ENCODE measurements around the gene FIGNL2. TPM values are rescaled to one million over a fixed set of nuclear protein-coding genes. Genes with fewer than 3 reads are reported as not detected.

The FIGNL2 gene
- total and polyA plus RNA-seq, 9 of the 15 experiments (the other 6 are each of a cell fraction or from before 2014, with no cell fraction given) = 0.01 TPM; not detected in 8

DNA sequence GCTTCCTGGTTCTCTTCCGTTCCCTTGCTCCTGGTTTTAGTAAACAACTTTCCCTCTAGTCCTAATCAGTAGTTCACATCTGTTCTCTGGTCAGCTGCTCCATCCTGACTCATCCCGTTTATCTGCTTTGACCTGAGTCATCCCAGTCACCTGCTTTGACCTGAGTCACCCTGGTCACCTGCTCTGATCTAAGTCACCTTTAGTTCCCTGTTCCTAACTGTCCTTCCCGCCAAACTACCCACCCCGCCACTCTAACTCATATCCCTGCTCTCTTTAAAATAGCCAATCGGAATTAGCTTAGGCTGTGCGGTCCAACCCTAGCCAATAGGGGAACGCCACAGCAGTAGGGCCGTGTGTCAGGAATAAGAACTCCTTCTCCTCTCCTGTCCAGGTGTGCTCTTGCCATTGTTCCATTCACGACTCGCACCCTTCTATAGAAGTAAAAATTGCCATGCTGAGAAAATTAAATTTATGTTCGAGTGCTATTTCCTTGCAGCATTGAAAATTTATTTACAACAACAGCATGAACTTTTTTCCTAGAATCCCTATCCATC is 36.2 kb upstream of the FIGNL2 start (continued):
- TF ChIP-seq, protein P1, sequence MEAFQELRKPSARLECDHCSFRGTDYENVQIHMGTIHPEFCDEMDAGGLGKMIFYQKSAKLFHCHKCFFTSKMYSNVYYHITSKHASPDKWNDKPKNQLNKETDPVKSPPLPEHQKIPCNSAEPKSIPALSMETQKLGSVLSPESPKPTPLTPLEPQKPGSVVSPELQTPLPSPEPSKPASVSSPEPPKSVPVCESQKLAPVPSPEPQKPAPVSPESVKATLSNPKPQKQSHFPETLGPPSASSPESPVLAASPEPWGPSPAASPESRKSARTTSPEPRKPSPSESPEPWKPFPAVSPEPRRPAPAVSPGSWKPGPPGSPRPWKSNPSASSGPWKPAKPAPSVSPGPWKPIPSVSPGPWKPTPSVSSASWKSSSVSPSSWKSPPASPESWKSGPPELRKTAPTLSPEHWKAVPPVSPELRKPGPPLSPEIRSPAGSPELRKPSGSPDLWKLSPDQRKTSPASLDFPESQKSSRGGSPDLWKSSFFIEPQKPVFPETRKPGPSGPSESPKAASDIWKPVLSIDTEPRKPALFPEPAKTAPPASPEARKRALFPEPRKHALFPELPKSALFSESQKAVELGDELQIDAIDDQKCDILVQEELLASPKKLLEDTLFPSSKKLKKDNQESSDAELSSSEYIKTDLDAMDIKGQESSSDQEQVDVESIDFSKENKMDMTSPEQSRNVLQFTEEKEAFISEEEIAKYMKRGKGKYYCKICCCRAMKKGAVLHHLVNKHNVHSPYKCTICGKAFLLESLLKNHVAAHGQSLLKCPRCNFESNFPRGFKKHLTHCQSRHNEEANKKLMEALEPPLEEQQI (IDR thresholded peaks at IDR 0.05) = peak; percentile 88

DNA sequence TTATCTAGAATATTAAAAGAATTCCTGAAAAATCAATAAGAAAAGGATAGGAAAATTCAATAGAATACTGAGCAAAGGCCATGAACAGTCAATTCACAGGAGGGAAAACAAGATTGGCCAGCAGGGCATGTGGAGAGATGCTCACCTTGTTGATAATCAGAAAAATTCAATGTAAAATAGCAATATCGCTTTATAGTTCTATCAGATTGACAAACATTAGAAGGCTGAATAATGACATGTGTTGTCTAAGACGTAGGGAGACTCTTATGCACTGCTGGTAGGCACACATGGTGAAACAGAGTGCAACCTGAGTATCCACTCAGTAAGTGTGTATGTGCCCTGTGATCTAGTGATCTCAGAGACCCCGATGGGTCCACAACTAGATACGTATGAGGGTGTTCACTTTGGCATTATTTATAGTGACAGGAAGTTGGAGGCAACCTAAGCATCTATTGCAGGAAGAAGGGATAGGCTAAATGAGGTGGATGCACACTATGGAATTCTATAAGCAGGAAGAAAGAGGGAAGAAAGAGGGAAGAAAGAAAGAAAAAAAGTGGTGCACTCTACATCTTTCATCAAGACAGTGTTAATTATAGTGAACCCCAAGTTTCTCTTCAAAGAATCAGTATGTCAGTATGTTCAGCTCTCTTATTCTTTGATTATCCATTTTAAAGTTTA is 35.6 kb upstream of the FIGNL2 start:
- Histone ChIP-seq H3K27ac (ENCODE audit: extremely low read depth, low read depth, low read length) (peak overlapping the region; percentile 73), H3K9me3 (replicated peaks; ENCODE audit: control insufficient read depth, insufficient read depth, low read depth, low read length) (0 out of 2 replicates have a peak, but pooled peaks cover 2% of the 10 kb centered on the region), H3K9ac (ENCODE audit: insufficient read depth in 1 of 2, low read depth in 2 of 2, low read length in 2 of 2) (peak overlapping the region in 1 of 2 experiments; percentile 28; a peak in 1 of 4 replicates), H3K4me1 (replicated peaks in 1 of 2; ENCODE audit: control insufficient read depth in 2 of 2, insufficient read depth in 2 of 2, low read length in 2 of 2) (peaks cover 23 to 30% of the 10 kb centered on the region in 2 experiments), H3K36me3 (ENCODE audit: control insufficient read depth, insufficient read depth, low read length) (no peaks in the 10 kb centered on the region), H3K4me3 (no peak overlapping the region), H3K27me3 (ENCODE audit: control insufficient read depth in 2 of 2, insufficient read depth in 2 of 2, low read length in 2 of 2) (no peaks in the 10 kb centered on the region), H3K9me1 (ENCODE audit: control insufficient read depth, insufficient read depth, low read length) (no peaks in the 10 kb centered on the region), H3K79me2 (ENCODE audit: control insufficient read depth, insufficient read depth, low read length) (no peaks in the 10 kb centered on the region), H2AFZ (ENCODE audit: low read depth, low read length) (peak overlapping the region; percentile 77), H3K4me2 (ENCODE audit: insufficient read depth, low read length) (peak overlapping the region; percentile 59), H4K20me1 (replicated peaks; ENCODE audit: control insufficient read depth, insufficient read depth, low read length) (no peaks in the 10 kb centered on the region)
- ChIA-PET POLR2A (interaction anchor here (0.7 to 1.3 kb wide), 2 partner anchors 9 to 862 kb away, joined by 3 read pairs; no protein-coding TSS in a partner anchor), CTCF (ENCODE audit: low intra/inter-chr PET ratio) (no interaction called here)
- peak; percentile 29; the same call in 2 of the 3 replicates for ATAC-seq
- in situ Hi-C loops (cut with MboI) (no loop called here), intact Hi-C loops (cut with micrococcal nuclease) (no loop called here)
- DNase-seq (ENCODE audit: extremely low read depth in 1 of 4, low spot score in 3 of 4) = peak in 1 of 4 experiments; percentile 12
- FAIRE-seq = no peak
- no TSS peak for BruUV-seq (replicated peaks)
- WGBS (ENCODE audit: insufficient coverage, low coverage, missing lambda C conversion rate) = 50% methylated on average over 4 of the region's 4 CpGs
- TF ChIP-seq POLR2H (tag; IDR thresholded peaks at IDR 0.05; ENCODE audit: low read depth) = peak; percentile 58
- TF ChIP-seq, protein P2, sequence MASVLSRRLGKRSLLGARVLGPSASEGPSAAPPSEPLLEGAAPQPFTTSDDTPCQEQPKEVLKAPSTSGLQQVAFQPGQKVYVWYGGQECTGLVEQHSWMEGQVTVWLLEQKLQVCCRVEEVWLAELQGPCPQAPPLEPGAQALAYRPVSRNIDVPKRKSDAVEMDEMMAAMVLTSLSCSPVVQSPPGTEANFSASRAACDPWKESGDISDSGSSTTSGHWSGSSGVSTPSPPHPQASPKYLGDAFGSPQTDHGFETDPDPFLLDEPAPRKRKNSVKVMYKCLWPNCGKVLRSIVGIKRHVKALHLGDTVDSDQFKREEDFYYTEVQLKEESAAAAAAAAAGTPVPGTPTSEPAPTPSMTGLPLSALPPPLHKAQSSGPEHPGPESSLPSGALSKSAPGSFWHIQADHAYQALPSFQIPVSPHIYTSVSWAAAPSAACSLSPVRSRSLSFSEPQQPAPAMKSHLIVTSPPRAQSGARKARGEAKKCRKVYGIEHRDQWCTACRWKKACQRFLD (CRISPR knock-in tag; IDR thresholded peaks at IDR 0.05) = peak; percentile 61; the same call in 1 of the 2 replicates
- no peak for TF ChIP-seq HOXB6 (CRISPR knock-in tag; IDR thresholded peaks at IDR 0.05; ENCODE audit: borderline replicate concordance)
- peak; percentile 74 for TF ChIP-seq NFRKB (IDR thresholded peaks at IDR 0.05; ENCODE audit: low read depth)
- TF ChIP-seq DNMT1 (IDR thresholded peaks at IDR 0.05) = peak; percentile 73; the same call in 1 of the 2 replicates
- TF ChIP-seq MYC (IDR thresholded peaks at IDR 0.05; ENCODE audit: low read depth, low read length) = no peak
- peak; percentile 33; the same call in 1 of the 2 replicates for TF ChIP-seq MYC (CRISPR knock-in tag; IDR thresholded peaks at IDR 0.05; ENCODE audit: borderline replicate concordance, low read depth)
- TF ChIP-seq, protein P3, sequence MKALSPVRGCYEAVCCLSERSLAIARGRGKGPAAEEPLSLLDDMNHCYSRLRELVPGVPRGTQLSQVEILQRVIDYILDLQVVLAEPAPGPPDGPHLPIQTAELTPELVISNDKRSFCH (CRISPR knock-in tag; IDR thresholded peaks at IDR 0.05) = no peak
- TF ChIP-seq, protein P3 (tag; IDR thresholded peaks at IDR 0.05) = peak; percentile 21; the same call in 1 of the 2 replicates
- 0 out of 2 replicates have a peak, but pooled peaks have one; percentile 13 for TF ChIP-seq ZNF311 (CRISPR knock-in tag; IDR thresholded peaks at IDR 0.05)

Measured in K562 (cell line).